Stomach (tissue), 19 donors: ENCODE results near the gene TP53TG5. TPM values are rescaled to one million over a fixed set of nuclear protein-coding genes. Genes with fewer than 3 reads are reported as not detected.
A peak's percentile ranks its signal among the peaks of the same experiment; 100 is the strongest.

Source experiments
- DNase-seq, 2 donors: peaks; one replicate each; pipeline versions ENCODE4 v3.0.0 to v3.0.0-alpha.2; 2013 to 2019
- H3K27ac ChIP-seq, 5 donors: fragments of 200-600 bp in 4 of 5; sonication (generic) in 4 of 5; one replicate each; pipeline ENCODE4 v1.5.1; 2013 to 2019; ENCODE audit warnings: mild to moderate bottlenecking in 1 of 5, moderate library complexity in 1 of 5
- H3K27me3 ChIP-seq, 3 donors: fragments of 200-600 bp; sonication (generic); one replicate each; pipeline ENCODE4 v1.5.1; 2017 to 2019; ENCODE audit warnings: mixed run types in 1 of 3
- H3K36me3 ChIP-seq, 4 donors: fragments of 200-600 bp; sonication (generic); 1 replicate in 3 of 4; 2 replicates in 1 of 4; pipeline ENCODE4 v1.5.1; 2016 to 2019
- H3K4me1 ChIP-seq, 4 donors: fragments of 200-600 bp; sonication (generic); one replicate each; pipeline ENCODE4 v1.5.1; 2016 to 2019
- H3K4me3 ChIP-seq, 4 donors: fragments of 200-600 bp; sonication (generic) in 3 of 4; one replicate each; pipeline ENCODE4 v1.5.1; 2016 to 2019; ENCODE audit warnings: mild to moderate bottlenecking in 1 of 4
- H3K9me3 ChIP-seq, 4 donors: fragments of 200-600 bp; sonication (generic); one replicate each; pipeline ENCODE4 v1.5.1; 2016 to 2019
- EP300 ChIP-seq: sonication (generic); formaldehyde crosslinking; IDR thresholded peaks from one replicate; pipeline ENCODE4 v1.6.1; 2017; ENCODE audit warnings: antibody characterized with exemption
- POLR2A ChIP-seq, 4 donors: fragments of 450-650 bp; IDR thresholded peaks; one replicate each; pipeline ENCODE4 v1.6.1; 2016; ENCODE audit warnings: antibody characterized with exemption in 4 of 4, control low read depth in 2 of 4, mild to moderate bottlenecking in 1 of 4, moderate library complexity in 1 of 4
- POLR2AphosphoS5 ChIP-seq, 3 donors: sonication (generic); formaldehyde crosslinking; IDR thresholded peaks; one replicate each; pipeline ENCODE4 v1.6.1; 2016; ENCODE audit warnings: antibody characterized with exemption in 3 of 3
- WGBS, 5 donors: extraction: QIAGEN DNeasy Blood & Tissue Kit in 3 of 5; methylation state at CpG; one replicate each; pipeline versions ENCODE4 v1.1.5 to v1.1.7; 2013 to 2018; 5-methylcytosine and 5-hydroxymethylcytosine counted together
- intact Hi-C: fragments of 100-400 bp; cut with DNase I; formaldehyde crosslinking; loops from one replicate; pipeline ENCODE4 v1.15.1; 2023; ENCODE audit warnings: low total_unique reads
- long read RNA-seq, 10 donors: transcript quantifications; one replicate each; lab custom pipeline, GENCODE V29; 2026
- polyA plus RNA-seq, 3 donors: library from polyadenylated mRNA; stranded (reverse); fragments of 200-250 nt; gene quantifications; one replicate each; pipeline ENCODE4 v1.2.3, GENCODE V29; 2013
- total RNA-seq, 5 donors: library from RNA; depleted of rRNA; stranded (reverse); fragments of >200 nt; gene quantifications; one replicate each; pipeline versions ENCODE4 v1.1.0 to v1.2.3, GENCODE V29; 2014 to 2016
- TF ChIP-seq, protein P1 (sequence below), 7 experiments: fragments of 450-650 bp in 4 of 7; fragments of 200-600 bp in 3 of 7; sonication (generic) in 3 of 7; IDR thresholded peaks; one replicate each; pipeline ENCODE4 v1.5.1; 2016 to 2019; ENCODE audit warnings: antibody characterized with exemption in 7 of 7, control low read depth in 2 of 7, mild to moderate bottlenecking in 1 of 7
- donor health status: healthy with polysubstance abuse.
- donor health status: Bipolar disorder and iron deficiency.
- donor health status: healthy.

The TP53TG5 gene
- total RNA-seq (not detected), polyA plus RNA-seq (under 1 TPM in 2 of 3 donors, not detected in 1; 0.12 to 0.33 TPM)
- long read RNA-seq, donor 1: 0 reads
- long read RNA-seq, donor 2: 0 reads
- long read RNA-seq, donor 3, partial matches to known transcripts: 12 of 19 reads
- long read RNA-seq, donor 3, other reads (novel, unspliced or antisense): 7 of 19 reads
- long read RNA-seq, donor 4: 0 reads
- long read RNA-seq, donor 5: 0 reads
- long read RNA-seq, donor 6, partial matches to known transcripts: 96 of 96 reads
- long read RNA-seq, donor 6, other reads (novel, unspliced or antisense): 0 of 96 reads
- long read RNA-seq, donor 7: 0 reads
- long read RNA-seq, donor 8: 0 reads
- long read RNA-seq, donor 9: 0 reads
- long read RNA-seq, donor 10: 0 reads

DNA sequence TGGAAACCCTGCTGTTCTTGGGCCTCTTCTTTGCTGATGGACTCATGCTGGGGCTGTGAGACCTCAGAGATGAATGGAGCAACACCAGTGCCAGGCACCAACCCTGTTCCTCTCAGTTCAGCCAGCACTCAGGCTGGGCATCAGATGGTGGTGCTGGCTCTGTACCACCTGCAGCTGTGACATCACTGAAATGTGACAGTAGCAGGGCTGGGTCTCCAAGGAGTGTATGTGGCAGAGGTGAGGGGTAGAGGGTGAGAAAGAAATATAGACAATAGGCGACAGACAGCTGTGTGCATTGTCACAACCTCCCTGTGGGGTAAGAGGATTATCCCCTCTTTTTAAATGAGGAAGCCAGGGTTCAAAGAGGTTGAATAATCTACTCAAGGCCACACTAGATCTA lies at the start of gene TP53TG5:
Gene TP53TG5 (minus strand): TSS at position 135 of the 400 bp plus-strand sequence. CDS start 89 bp downstream, at position 46.
- DNase-seq: no peak
- TF ChIP-seq POLR2A (IDR thresholded peaks at IDR 0.05) (no peak), EP300 (no peak), POLR2AphosphoS5 (IDR thresholded peaks at IDR 0.05) (no peak)
- TF ChIP-seq, protein P1, sequence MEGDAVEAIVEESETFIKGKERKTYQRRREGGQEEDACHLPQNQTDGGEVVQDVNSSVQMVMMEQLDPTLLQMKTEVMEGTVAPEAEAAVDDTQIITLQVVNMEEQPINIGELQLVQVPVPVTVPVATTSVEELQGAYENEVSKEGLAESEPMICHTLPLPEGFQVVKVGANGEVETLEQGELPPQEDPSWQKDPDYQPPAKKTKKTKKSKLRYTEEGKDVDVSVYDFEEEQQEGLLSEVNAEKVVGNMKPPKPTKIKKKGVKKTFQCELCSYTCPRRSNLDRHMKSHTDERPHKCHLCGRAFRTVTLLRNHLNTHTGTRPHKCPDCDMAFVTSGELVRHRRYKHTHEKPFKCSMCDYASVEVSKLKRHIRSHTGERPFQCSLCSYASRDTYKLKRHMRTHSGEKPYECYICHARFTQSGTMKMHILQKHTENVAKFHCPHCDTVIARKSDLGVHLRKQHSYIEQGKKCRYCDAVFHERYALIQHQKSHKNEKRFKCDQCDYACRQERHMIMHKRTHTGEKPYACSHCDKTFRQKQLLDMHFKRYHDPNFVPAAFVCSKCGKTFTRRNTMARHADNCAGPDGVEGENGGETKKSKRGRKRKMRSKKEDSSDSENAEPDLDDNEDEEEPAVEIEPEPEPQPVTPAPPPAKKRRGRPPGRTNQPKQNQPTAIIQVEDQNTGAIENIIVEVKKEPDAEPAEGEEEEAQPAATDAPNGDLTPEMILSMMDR (IDR thresholded peaks at IDR 0.05): no peak
- intact Hi-C loops: loop anchor here (5.0 kb wide), 1 partner anchor 54 kb away; no protein-coding TSS in a partner anchor
- no peak within 1 kb of the TSS for H3K4me3 ChIP-seq
- 75 to 89% (median 85%) methylated on average over 1 of the region's 1 CpG for WGBS, 5 donors
- peaks cover 5 to 10% (median 9%) of the 10 kb centered on the region in 4 donors for H3K4me1 ChIP-seq
- no peaks in the 10 kb centered on the region for H3K9me3 ChIP-seq
- no peaks in the 10 kb centered on the region for H3K27me3 ChIP-seq
- peaks cover 0 to 17% (median 8%) of the 10 kb centered on the region in 4 donors for H3K36me3 ChIP-seq
- no peak within 1 kb of the TSS for H3K27ac ChIP-seq

DNA sequence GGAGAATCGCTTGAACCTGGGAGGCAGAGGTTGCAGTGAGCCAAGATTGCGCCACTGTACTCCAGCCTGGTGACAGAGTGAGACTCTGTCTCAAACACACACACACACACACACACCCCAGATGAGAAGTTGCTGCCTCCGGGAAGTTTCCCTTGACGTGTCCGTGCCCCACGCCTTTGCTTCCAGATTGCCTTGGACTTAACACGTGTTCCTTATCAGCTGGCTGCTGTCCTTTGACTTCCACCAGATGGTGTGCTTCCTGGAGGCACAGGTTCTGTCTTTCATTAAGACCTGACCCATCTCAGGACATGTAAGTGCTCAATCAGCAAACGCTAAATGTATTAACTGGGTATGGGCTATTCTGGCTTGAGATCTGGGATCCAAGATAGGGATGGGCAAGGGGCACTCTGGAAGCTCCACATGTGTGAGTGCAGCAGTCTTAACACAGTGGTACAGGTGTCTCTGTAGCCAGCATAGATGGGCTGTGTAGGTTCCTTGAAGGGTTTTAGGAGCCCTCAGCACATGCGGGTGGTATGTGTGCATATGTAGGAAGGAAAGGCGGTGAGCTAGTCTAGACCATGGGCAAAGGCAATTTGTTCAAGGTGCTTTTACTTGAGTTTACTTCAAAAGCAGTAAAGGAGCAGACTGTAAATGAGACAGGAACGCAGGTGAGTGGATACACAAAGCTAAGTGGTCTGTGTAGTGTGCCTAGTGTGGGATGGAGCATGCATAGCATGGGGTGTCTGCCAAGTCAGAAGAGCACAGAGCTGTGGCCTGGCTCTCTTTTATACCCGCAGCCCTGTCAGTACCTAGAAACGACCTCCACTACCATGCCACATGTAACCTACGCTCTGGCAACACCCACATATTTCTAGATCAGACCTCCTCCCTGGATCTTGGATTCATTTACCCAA lies 49.4 kb upstream of the TP53TG5 start:
- WGBS, 5 donors: 59 to 70% (median 68%) methylated on average over 14 of the region's 14 CpGs
- Histone ChIP-seq H3K27ac (peak overlapping the region in 1 of 5 donors; percentile 36), H3K4me3 (no peak overlapping the region), H3K27me3 (no peaks in the 10 kb centered on the region), H3K36me3 (peaks cover 24 to 50% (median 46%) of the 10 kb centered on the region in 4 donors), H3K9me3 (no peaks in the 10 kb centered on the region), H3K4me1 (peaks cover 3 to 16% (median 14%) of the 10 kb centered on the region in 4 donors)
- TF ChIP-seq POLR2AphosphoS5 (IDR thresholded peaks at IDR 0.05) (peak in 2 of 3 donors; percentile 33 to 46), EP300 (no peak)
- DNase-seq: peak; percentile 36 to 66
- intact Hi-C loops: no loop called here

DNA sequence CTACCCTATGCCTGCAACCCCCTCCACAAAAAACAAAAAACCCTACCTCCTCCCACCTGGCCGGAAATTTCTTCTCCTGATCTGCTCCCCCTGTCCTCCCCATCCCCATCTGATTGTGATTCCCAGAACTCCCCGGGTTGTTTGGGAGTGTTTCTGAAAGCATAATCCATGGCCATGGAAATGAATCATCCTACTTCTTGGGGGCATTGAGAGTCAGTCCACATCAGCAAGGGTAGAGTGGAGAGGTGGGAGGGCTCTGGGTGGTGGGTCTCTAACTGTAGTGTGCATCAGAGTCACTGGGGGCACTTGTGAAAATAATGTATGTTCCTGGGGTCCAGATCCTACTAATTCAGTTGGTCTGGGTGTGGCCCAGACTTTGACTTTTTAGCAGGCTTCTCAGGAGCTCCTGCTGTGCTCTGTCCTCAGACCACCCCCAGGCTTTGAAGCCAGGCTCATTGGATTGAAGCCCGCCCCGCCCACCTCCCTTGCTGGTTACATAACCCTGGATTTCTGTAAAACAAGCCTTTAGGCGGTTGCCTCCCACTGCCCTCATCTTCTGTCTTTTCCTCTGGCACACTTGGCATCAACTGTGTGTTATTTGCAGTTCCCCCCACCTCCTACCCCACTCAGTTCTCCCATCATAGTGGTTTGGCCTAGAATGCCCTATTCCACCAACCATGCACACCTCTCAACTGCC lies 48.3 kb upstream of the TP53TG5 start:
- no peak for DNase-seq
- WGBS, 5 donors: 80 to 90% (median 86%) methylated on average over 5 of the region's 5 CpGs
- intact Hi-C loops: no loop called here
- peak overlapping the region in 1 of 5 donors; percentile 36 for H3K27ac ChIP-seq
- H3K4me3 ChIP-seq: no peak overlapping the region
- no peaks in the 10 kb centered on the region for H3K27me3 ChIP-seq
- TF ChIP-seq POLR2A (IDR thresholded peaks at IDR 0.05) (no peak), EP300 (no peak), POLR2AphosphoS5 (IDR thresholded peaks at IDR 0.05) (no peak)
- TF ChIP-seq, protein P1 (IDR thresholded peaks at IDR 0.05): no peak
- H3K9me3 ChIP-seq: no peaks in the 10 kb centered on the region
- peaks cover 3 to 16% (median 14%) of the 10 kb centered on the region in 4 donors for H3K4me1 ChIP-seq
- peaks cover 33 to 61% (median 55%) of the 10 kb centered on the region in 4 donors for H3K36me3 ChIP-seq

DNA sequence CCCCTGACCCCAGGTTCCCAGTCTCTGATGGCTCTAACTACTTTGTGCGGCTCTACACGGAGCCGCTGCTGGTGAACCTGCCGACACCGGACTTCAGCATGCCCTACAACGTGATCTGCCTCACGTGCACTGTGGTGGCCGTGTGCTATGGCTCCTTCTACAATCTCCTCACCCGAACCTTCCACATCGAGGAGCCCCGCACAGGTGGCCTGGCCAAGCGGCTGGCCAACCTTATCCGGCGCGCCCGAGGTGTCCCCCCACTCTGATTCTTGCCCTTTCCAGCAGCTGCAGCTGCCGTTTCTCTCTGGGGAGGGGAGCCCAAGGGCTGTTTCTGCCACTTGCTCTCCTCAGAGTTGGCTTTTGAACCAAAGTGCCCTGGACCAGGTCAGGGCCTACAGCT lies 47.4 kb upstream of the TP53TG5 start:
- Histone ChIP-seq H3K9me3 (no peaks in the 10 kb centered on the region), H3K4me3 (no peak overlapping the region), H3K4me1 (peaks cover 3 to 16% (median 14%) of the 10 kb centered on the region in 4 donors), H3K27me3 (no peaks in the 10 kb centered on the region), H3K36me3 (peaks cover 42 to 70% (median 64%) of the 10 kb centered on the region in 4 donors), H3K27ac (no peak overlapping the region)
- TF ChIP-seq POLR2A (IDR thresholded peaks at IDR 0.05) (no peak), POLR2AphosphoS5 (IDR thresholded peaks at IDR 0.05) (no peak), EP300 (no peak)
- TF ChIP-seq, protein P1 (IDR thresholded peaks at IDR 0.05): no peak
- no peak for DNase-seq
- 94 to 96% (median 94%) methylated on average over 17 of the region's 17 CpGs for WGBS, 5 donors
- intact Hi-C loops: no loop called here
